HG02970 (cell line): ENCODE results near the gene NPPC.

Experiments used
- ATAC-seq: cut with Tn5 transposase; IDR thresholded peaks from one replicate; pipeline ENCODE4 v1.9.1; 2021; ENCODE audit warnings: mild to moderate bottlenecking, moderate library complexity, moderate number of reproducible peaks; ENCODE audit not compliant: unreplicated experiment, low FRiP score

The NPPC gene

GRCh38 chr2:231936491-231936890 lies 10.3 kb upstream of the NPPC start:
- no peak for ATAC-seq

DNA sequence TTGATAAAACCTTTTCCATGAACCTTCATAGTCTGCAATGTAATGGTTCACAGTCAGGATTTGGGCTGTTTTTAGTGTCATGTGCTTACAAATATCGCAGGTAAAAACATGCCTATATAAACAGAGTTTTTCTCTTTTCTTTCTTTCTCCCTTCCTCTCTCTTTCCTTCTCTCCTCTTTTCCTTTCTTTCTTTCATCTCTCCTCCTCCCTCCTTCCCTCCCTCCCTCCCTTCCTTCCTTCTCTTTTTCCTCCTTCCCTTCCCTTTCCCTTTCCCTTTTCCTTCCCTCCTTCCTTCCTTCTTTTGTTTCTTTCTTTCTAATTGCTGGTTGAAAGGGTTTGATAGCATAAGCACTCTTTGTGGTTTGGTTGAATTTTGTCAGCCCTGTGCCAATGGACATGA lies 9.6 kb upstream of the NPPC start:
- ATAC-seq = no peak

GRCh38 chr2:231935207-231935524 lies 9.0 kb upstream of the NPPC start:
- ATAC-seq = no peak

DNA sequence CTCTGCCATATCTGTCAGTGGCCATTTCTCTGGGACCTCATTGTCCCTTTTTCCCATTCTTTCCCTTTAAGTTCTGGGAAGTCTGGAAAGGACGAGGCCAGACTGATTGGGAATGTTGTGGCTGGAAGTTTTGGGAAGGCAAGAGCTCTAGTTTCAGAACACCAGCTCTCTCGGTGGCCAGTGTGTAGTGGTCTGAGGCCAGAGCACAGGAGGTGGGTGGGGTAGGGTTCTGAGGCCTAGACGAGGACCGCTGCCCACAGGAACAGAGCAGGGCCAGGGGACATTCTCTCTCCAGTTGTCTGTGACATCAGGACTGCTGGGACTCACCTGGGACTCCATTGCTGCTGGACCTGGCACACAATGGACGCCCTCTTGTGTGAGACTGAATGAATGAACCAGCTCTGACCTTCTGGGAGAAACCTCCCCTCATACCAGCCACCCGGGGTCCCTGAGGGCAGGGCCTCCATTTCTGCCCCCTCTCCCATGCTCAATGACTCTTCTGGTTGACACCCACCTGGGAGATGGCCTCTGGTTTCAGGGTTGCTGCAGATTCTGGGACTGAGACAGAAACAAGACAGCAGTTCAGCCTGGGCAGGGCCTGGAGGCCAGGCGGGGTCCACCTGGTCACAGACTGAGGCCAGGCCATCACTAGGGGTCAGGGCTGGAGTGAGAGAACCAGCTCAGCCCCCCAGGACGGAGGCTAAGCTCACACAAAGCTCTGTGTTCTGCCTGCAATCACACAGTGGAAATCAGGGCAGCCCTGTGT lies 8.4 kb upstream of the NPPC start:
- ATAC-seq = no peak

- no peak for ATAC-seq
These were observed 7.8 kb upstream of the NPPC start for GRCh38 chr2:231933916-231934401.

DNA sequence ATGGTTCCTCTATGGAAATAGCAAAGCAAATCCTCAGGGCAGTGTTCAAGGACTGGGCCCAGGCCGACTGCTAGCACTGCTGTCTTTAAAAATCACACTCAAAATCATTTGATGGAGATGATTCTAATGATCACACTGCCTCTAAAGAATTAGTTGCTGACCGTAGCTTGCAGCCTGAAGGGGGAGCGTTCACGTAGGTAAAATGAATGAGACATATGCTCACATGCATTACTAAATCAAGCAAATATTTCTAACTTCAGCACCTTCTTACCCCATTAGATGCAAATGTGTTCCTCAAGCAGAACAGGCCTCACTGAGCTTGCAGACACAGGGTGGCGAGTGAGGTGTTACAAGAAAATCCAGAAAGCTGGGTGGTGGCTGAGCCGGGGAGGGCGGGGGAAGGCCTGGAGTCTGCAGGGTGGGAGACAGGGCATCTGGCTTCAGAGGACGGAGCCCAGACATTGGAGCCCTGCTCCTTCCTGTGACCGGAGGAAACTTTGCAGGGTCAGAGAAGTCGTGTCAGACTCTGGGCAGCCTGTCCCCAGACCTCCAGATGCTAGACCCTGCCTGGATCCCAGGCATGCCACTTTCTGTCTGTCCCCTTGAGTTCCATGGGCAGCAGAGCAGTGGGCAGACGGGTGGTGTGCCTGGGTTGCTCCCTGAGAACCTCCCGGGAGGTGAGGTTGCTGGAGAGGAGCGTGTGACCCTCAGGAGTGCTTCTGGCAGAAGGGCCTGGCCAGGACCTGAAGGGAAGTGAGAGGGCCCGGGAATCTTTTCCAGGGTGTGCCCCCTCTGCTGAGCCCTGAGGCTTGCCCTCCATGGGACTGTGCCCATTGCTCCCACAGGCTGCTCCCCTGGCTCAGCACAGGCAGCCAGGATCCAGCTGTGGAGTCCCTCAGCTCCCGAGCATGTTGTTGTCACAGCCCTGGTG lies 7.1 kb upstream of the NPPC start:
- no peak for ATAC-seq

GRCh38 chr2:231932711-231932970 lies 6.4 kb upstream of the NPPC start:
- ATAC-seq = no peak

DNA sequence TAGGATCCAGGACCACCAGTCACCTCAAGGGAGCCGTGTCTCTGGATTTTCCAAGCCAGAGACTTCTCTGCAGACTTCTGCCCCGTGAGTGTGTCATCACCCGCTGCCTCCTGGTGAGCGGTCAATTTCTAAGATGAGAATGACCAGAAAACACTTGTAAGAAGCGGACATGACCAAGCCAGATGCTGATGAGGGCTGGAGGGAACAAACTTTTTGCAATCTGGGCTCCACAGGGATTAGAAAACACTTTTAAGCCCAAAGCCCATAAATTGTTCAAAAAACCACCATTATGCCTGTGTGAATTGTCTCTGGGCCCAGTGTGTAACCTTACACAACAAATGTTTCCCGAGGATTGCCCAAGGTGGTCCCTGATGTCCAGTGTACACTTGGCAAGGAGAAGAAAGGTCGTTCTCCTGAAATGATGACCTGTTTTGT lies 5.3 kb upstream of the NPPC start:
- ATAC-seq = no peak

DNA sequence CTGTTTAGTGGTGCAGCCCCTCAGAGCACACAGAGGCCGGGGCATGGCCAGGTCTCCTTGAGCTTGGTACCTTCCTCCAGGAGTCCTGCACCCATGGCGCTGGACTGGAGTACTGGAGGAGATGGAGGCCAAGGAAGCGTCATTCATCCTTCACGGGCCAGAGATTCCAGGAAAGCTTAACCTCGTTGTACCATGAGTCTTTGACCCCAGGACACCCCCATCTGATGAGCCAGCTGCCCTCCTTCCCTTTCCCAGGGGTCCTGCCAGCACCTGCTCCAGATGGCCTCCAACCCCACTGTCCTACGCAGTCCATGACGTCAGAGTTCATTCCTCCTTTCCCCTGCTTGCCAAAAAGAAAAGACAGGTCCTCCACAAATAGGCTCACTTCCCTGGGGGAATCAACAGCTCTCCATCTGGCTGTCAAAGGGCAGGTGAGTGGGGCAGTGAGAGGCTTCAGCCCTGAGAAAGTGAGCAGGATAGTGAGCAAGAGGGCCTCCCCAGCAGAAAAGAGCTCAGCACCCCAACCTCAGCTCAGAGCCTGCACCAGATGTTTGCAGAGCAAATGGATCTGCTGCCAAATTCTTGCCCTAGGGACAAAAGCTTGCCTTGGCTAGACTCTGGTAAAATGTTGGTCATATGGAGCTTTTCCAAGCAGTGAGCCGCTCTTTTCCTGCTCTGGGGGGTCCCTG lies 4.5 kb upstream of the NPPC start:
- no peak for ATAC-seq

DNA sequence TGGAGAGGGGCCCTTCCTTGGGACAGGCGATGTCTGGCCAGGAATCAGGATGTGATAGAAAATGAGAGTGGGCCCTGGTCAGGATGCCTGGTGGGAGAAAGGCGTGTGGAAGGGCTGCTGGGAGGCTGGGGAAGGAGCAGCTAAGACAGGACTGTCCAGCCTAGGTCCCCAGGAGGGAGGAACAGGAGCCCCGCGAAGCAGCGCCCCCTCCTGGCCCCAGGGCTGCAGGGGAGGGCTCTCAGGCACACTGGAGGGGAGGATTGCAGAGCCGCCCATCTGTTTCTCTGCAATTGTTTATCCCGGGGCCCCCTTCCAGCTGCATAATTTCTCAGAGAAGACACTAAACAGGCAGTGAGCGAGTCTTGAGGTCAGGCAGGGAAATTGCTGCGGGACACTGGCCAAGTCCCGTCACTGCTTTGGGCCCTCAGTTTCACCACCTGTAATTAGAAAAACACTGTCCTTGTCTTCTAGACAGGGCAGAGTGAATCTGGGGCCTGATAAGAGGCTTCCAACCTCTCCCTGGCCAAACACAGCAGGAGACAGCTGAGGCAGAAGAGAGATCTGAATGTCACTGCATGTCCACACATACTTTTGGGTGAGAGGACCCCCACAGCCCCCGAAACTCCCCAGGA lies 3.9 kb upstream of the NPPC start:
- ATAC-seq = no peak

DNA sequence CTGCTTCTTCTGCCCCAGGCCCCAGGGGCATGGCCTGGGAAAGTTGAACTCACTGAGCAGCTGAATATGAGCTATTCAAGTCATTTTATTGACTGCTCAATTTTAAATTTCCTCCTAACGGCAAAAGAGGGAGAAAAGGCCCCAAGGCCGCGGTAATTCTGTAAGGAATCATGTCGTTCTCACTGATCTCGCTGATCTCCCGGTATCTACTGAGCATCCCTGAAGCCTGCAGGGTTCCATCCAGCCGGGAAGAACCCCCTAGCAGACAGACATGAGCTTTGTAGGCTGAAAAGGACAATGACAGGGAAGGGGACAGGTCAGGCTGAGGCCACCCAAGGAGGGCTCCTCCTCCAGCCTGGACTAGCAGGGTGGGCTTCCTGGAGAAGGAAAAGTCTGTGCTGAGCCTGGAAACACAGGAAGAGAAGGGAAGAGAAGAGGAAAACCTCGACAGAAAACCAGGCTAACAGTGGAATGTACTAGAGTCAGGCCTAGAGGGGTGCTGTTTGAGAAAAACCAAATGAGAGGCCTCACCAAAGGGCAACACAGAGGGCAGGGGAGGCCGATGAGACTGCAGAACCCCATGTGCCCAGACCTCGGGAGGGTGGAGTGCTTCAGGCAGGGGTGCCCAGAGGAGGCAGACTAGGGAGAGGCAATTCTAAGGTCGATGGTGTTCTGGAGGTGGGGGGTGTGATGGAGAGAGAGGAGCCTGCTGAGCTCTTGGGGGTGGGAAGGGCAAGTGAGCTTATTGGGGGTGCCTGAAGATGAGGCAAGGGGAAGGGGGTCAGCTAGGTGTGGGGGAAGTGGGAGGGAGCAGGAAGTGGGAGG lies 2.9 kb upstream of the NPPC start:
- ATAC-seq = no peak

GRCh38 chr2:231928481-231928880 lies 2.3 kb upstream of the NPPC start:
- ATAC-seq = no peak

DNA sequence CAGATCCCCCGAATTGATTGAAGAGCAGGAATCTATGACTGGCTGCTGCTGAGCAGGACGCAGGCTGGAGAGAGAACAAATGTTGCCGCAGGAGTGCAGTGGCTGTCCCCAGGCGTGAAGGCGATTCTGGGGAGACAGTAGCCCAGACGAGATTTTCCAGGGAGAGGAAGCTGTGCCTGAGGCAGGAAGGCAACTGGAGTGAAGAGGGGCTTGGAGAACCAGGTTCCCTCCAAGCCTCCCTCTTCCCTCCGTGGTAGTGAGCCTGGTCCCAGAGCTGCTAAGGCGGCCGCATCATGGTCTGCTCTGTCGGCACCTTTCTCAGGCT lies 1.3 kb upstream of the NPPC start:
- no peak for ATAC-seq

GRCh38 chr2:231926761-231927565 lies 767 bp upstream of the NPPC start:
- ATAC-seq = no peak

GRCh38 chr2:231925303-231926179 lies 655 bp downstream of the NPPC start:
- ATAC-seq = no peak

DNA sequence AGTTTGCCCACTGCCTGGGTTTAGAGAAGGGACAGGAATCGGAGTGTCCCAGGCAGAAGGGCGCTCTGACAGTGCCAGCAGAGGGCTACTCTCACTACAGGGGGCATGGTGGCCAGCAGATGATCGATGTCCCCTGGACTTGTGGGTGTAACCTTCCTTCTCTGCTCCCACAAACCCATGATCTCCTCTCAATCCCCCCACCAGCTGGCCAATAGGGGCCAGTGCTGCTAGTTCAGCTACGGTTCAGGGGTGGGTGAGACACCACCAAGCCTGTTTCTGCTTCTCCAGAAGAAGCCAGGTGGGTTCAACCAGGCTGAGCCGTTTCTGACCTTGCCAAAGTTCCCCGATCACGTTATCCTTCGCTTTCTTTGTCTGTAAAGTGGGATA lies 1.3 kb downstream of the NPPC start:
- ATAC-seq = no peak

- no peak for ATAC-seq
These were observed 2.0 kb downstream of the NPPC start for GRCh38 chr2:231923951-231924888.

- ATAC-seq = no peak
These were observed 3.2 kb downstream of the NPPC start for GRCh38 chr2:231923010-231923344.
